Measurements from ENCODE around the gene SLC39A11.
"Not testable (repeated sequence)": the region's sequence is repeated elsewhere in the genome, so short reads cannot be mapped to it uniquely, and the experiment has no call there.

SLC39A11 gene

GRCh38 chr17:73111386-73111785, 18.9 kb upstream of the SLC39A11 start:
- DNase-seq (ENCODE audit: low read depth, low spot score) = no peak

GRCh38 chr17:73107191-73107590, 14.7 kb upstream of the SLC39A11 start:
- DNase-seq (ENCODE audit: low read depth, low spot score) = no peak

GRCh38 chr17:73105431-73105830, 12.9 kb upstream of the SLC39A11 start:
- no peak for DNase-seq (ENCODE audit: low read depth, low spot score)

GRCh38 chr17:73104450-73104849, 12.0 kb upstream of the SLC39A11 start:
- DNase-seq (ENCODE audit: low read depth, low spot score) = no peak

- peak; percentile 53 for DNase-seq (ENCODE audit: low read depth, low spot score)
Measured at GRCh38 chr17:73103641-73104335, 11.3 kb upstream of the SLC39A11 start.

- no peak for DNase-seq (ENCODE audit: low read depth, low spot score)
Measured at GRCh38 chr17:73101031-73101430, 8.5 kb upstream of the SLC39A11 start.

GRCh38 chr17:73100363-73100762, 7.9 kb upstream of the SLC39A11 start:
- no peak for DNase-seq (ENCODE audit: low read depth, low spot score)

- no peak for DNase-seq (ENCODE audit: low read depth, low spot score)
Measured at GRCh38 chr17:73099511-73099910, 7.0 kb upstream of the SLC39A11 start.

- no peak for DNase-seq (ENCODE audit: low read depth, low spot score)
Measured at GRCh38 chr17:73098919-73099318, 6.4 kb upstream of the SLC39A11 start.

GRCh38 chr17:73097973-73098765, 5.7 kb upstream of the SLC39A11 start:
- not testable (repeated sequence) for DNase-seq (ENCODE audit: low read depth, low spot score)

GRCh38 chr17:73096866-73097265, 4.4 kb upstream of the SLC39A11 start:
- DNase-seq (ENCODE audit: low read depth, low spot score) = no peak

GRCh38 chr17:73096211-73096610, 3.7 kb upstream of the SLC39A11 start:
- no peak for DNase-seq (ENCODE audit: low read depth, low spot score)

GRCh38 chr17:73093286-73093685, 798 bp upstream of the SLC39A11 start:
- no peak for DNase-seq (ENCODE audit: low read depth, low spot score)

GRCh38 chr17:73091770-73092522, 542 bp downstream of the SLC39A11 start:
- DNase-seq (ENCODE audit: low read depth, low spot score) = no peak

GRCh38 chr17:73091410-73091769, 1.1 kb downstream of the SLC39A11 start:
- DNase-seq (ENCODE audit: low read depth, low spot score) = no peak

- no peak for DNase-seq (ENCODE audit: low read depth, low spot score)
Measured at GRCh38 chr17:73090396-73091202, 1.9 kb downstream of the SLC39A11 start.

- DNase-seq (ENCODE audit: low read depth, low spot score) = no peak
Measured at GRCh38 chr17:73089322-73090317, 2.9 kb downstream of the SLC39A11 start.

- DNase-seq (ENCODE audit: low read depth, low spot score) = no peak
Measured at GRCh38 chr17:73088561-73088960, 3.9 kb downstream of the SLC39A11 start.

- DNase-seq (ENCODE audit: low read depth, low spot score) = no peak
Measured at GRCh38 chr17:73083432-73083831, 9.1 kb downstream of the SLC39A11 start.

- no peak for DNase-seq (ENCODE audit: low read depth, low spot score)
Measured at GRCh38 chr17:73074566-73074965, 17.9 kb downstream of the SLC39A11 start.
